HG03139 (cell line): ENCODE results near the gene ZNF133.
"Not testable (repeated sequence)": the region's sequence is repeated elsewhere in the genome, so short reads cannot be mapped to it uniquely, and the experiment has no call there.

ENCODE experiments used
- ATAC-seq: cut with Tn5 transposase; IDR thresholded peaks from one replicate; pipeline ENCODE4 v1.9.1; 2021; ENCODE audit not compliant: unreplicated experiment

ZNF133 gene

DNA sequence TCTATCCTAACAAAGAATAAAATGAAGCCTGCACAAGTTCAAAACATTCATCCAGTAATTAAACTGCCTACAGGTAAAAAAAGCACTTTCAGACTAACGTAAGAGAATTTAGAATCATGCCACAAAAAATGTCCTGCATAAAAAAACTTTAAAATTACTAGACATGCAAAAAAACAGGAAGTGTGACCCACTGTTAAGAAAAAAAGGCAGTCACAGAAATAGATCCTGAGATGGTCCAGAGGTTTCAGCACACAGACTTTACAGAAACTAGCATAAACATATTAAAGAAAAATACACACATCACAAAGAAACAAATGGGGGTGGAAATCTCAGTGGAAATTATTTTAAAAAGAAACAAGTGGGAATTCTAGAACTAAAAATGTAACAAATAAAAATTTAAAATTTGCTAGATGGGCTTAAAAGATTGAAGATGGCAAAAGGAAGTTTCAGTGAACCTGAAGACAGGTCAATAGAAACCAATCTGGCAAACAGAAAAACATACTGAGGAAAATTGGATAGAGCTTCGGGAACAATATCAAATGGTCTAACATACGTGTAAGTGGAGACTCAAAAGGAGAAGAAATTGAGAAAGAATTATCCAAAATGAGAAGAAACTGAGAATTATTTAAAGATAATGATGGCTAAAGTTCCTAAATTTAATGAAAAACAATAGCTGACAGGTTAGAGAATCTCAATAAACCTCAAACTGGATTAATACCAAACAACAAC, 3.4 kb upstream of the ZNF133 start:
- ATAC-seq = no peak

DNA sequence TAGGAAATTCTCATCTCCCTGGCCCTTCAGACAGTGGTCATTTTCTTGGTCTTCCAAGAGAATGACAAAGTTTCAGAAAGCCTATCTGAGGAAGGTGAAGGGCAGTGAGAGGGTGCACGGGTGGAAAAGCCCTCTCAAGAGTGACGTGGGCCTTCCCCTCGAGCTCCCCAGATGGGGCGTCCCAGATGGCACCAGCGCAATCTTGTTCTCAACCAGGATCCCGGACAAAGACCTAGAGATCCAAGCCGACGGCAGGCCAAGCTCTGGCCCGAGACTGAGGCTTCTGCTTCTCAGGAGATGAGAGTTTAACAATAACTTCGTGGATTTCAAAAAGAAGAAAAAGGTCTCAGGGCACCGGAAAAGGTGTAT, 797 bp upstream of the ZNF133 start:
- no peak for ATAC-seq

DNA sequence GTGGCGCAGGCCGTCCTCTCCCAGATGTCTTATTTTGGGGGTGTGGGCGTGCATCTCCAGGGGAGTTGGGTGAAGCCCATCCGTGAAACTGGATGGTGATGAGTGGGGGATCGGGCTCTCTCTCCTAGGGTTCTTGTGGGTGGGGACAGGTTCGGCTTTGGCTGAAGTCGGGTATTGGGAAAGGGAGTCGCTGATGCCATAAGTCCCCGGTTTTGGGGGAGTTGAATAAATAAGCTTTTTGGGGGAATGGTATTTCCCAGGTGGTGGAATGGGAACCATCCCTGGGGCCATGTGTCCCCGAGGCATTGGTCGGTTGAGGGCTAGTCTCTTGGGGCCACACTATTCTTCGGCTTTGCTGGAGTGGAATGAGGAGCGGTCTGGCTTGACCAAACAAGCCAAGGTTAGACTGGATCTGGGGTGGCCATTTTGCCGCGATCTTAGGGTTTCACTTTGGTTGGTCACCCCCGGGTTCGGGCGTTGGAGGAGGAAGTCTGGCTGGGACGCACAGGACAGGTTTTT, 481 bp downstream of the ZNF133 start:
- no peak for ATAC-seq

DNA sequence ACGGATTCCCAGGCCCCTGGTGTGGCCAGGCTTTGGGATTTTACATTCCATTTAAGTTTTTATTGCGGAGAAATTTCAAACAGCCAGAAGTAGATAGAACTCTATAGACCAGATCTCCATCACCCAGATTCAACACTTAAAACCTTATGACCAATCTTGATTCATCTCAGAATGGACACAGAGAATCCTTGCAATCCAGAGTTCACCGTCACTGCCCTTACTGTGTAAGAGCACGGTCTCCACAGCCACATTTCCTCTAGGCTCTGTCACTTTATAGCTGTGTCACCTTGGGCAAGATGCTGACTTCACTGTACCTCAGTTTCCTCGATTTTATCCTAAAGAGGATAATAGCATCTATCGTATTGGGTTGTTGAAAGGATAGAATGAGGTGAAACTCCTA, 979 bp downstream of the ZNF133 start:
- ATAC-seq = no peak

DNA sequence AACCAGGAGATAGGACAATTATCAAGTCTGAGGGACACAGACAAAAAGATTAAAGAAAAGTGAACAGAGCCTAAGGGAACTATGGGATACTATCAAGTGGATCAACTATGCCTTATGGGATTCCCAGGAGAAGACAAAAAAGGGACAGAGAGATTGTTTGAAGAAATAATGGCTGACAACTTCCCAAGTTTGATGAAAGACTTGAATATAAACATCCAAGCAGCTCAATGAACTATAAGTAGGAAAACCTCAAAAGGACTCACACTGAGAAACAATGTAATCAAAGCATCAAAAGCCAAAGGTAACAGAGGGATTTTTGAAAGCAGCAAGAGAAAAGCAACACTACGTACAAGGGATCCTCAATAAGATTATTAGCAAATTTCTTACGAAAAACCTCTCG, 11.0 kb downstream of the ZNF133 start:
- no peak for ATAC-seq

DNA sequence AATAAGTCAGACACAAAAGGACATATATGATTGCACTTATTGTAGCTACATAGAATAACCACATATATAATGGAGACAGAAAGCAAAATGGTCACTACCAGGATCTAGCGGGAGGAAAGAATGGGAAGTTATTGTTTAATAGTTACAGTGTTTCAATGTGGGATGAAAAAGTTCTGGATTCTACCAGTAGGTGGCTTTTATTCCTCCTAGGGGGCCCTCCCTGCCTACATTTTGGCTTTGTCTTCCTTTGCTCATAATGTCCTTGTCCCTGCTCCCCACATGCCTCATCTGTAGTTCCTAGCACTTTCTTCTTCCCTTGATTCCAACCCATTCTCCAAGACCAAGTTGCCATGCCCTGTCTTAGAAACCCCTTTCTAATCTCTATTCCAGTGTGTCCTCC, 16.3 kb downstream of the ZNF133 start:
- ATAC-seq = no peak

DNA sequence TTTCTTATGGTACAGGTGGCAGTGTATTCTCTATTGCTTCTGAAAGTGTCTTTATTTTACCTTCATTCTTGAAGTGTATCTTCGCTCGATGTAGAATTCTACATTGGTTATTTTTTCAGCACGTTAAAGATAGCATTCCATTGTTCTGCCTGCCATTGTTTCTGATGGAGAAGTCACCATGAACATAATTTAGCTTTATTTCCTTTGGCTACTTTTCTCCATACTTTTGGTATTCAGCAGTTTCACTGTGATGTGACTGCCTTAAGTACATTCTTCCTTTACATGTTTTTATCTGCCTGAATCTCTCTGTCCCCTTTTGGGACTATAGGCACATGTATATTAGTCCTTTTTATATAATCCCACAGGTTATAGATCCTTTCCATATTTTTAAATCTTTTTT, 19.0 kb downstream of the ZNF133 start:
- ATAC-seq = no peak

DNA sequence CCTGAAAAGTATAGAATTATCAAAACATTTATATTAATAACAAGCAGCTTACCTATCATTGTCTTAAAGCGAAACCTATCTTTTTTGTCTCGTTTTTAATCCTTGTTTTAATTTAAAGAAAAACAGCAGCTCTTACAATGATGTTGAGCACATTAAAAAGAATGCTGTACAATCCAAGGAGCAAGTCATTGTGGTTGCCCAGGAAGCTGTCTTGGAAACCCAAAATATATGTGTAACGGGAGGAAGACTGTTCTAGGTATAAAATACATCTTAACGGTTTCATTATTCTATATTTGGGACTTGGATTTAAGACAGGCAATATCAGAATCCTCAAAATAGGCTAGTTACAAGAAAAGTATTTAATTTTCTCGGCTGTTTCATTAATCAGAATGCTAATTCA, 21.7 kb downstream of the ZNF133 start:
- ATAC-seq = no peak

DNA sequence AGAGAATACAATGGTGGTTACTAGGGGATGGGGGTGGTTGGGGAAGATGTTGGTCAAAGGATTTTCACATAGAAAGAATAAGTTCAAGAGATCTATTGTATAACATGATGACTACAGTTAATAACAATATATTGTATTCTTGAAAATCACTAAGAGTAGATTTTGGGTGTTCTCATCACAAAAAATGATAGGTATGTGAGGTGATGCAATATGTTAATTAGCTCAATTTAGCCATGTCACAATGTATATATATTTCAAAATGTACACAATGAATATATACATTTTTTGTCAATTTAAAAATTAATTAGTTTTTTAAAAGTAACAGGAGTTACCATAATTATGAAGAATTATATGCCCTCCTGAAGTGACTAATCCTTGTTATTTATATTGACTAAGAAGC, 22.3 kb downstream of the ZNF133 start:
- no peak for ATAC-seq

DNA sequence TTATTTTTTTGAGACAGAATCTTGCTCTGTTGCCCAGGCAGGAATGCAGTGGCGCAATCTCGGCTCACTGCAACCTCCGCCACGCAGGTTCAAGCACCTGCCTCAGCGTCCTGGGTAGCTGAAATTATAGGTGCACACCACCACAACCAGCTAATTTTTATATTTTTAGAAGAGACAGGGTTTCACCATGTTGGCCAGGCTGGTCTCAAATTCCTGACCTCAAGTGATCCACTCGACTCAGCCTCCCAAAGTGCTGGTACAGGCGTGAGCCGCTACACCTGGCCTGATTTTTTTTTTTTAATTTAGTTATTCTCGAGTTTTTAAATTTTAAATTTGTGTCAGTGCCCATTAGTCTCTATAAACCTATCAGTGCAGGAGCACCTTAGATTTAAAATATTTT, 24.4 kb downstream of the ZNF133 start:
- ATAC-seq = no peak

DNA sequence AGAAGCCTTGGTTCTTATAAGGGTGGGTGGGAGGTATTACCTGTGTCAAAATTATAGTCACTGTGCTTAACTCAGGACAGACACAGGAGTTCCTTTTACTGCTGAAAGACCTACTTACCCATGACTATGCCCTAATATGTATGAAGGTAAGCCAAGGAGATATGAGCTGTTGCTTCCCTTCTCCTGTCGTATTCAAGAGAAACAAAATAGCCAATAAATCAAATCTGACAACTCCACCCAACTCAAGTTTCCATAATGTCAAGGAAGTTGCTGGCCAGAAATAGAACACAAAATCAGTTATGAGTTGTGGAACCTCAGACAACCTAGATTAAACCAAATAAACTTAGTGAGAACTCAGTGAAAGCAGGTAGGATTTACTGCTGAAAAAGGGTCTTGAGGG, 25.1 kb downstream of the ZNF133 start:
- ATAC-seq = no peak

DNA sequence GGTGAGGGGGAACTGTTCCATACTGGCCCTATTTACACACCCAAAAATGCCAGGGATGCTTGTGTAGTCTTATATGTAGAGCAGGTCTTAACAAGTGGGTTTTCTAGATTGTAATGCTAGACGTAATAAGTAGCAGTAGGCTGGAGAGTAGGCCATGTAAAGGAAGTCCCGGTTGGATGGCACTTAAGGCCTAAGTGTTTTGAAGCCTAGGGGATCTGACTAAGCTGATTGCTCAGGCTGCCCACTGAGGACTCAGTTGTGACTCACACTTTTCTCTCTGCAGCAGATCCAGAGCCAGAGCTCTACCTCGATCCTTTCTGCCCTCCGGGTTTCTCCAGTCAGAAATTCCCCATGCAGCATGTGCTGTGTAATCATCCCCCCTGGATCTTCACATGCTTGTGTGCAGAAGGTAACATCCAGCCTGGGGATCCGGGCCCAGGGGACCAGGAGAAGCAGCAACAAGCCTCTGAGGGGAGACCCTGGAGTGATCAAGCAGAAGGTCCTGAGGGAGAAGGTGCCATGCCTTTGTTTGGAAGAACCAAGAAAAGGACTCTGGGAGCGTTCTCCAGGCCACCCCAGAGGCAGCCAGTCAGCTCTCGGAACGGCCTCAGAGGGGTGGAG, 26.6 kb downstream of the ZNF133 start:
- ATAC-seq = no peak

DNA sequence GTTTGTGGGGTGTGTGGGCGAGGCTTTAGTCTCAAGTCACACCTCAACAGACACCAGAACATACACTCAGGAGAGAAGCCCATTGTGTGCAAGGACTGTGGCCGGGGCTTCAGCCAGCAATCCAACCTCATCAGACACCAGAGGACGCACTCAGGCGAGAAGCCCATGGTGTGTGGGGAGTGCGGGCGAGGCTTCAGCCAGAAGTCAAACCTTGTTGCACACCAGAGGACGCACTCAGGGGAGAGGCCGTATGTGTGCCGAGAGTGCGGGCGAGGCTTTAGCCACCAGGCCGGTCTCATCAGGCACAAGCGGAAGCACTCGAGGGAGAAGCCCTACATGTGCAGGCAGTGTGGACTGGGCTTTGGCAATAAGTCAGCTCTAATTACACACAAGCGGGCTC, 27.8 kb downstream of the ZNF133 start:
- no peak for ATAC-seq

DNA sequence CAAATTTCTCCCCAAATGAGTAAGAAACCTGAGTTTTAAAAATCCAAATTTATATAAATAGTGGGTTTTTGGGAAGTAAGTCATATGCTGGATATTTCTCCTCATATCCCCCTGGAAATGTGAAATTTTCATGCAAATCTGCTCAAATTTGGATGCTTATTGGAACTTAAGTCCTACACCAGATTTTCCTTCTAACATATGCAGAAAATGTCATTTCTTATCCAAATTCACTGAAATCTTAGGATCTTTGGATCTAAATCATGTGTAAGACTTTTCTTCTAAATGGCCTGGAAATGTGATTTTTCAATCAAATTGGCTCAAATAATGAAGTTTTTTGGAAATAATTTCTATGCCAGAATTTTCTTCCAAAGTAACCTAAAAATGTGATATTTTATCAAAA, 33.0 kb downstream of the ZNF133 start:
- no peak for ATAC-seq

DNA sequence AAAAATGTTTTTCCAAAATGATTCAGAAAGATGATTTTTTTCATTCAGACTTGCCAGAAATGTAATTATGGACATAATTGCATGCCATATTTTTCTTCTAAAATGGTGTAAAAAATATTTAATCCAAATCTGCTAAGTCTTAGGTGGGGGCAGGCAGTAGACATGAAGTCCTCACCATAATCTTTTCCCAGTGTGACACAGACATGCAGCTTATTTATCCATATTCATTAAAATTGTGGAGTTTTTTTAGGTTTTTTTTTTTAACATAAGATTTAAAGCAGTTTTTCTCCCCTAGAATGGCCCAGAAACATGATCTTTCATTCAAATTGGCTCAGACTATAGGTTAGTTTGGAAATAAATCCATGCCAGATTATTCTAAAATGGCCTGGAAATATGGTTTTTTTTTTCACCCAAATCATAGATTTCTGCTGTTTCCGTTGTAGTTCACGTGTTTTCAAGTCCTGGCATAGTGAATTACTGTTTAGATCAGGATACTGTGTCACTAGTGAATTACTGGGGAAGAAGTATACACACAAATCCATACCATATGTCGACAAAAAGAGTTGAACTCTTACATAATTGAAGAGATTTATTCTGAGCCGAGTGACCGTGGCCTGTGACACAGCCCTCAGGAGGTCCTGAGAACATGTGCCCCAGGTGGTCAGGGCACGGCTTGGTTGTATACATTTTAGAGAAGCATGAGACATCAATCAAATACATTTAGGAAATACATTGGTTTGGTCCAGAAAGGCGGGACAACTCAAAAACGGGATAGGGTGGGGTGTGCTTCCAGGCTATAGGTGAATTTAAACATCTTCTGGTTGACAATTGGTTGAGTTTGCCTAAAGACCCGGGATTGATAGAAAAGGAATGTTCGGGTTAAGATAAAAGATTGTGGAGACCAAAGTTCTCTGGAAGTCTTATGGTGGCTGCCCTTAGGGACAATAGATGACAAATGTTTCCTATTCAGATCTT, 33.9 kb downstream of the ZNF133 start:
- ATAC-seq = no peak

DNA sequence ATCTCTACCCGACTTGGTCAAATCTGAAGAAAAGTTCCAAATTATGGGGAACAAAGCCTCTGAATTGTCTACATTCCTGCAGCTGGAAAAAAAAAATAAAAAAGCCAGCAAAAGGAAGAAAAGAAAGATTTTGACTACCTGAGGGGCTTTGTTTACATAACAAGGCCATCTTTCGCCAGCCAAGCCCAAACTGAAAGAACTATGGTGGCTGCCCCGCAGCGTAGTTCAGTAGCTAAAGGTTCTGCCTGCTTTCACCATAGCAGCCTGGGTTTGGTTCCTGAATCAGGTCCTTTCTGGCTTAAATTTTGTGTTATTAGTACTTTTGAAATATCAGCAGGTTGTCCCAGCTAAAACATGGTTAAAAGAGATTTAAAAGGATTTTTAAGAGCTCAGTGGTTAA, 35.4 kb downstream of the ZNF133 start:
- ATAC-seq = no peak

DNA sequence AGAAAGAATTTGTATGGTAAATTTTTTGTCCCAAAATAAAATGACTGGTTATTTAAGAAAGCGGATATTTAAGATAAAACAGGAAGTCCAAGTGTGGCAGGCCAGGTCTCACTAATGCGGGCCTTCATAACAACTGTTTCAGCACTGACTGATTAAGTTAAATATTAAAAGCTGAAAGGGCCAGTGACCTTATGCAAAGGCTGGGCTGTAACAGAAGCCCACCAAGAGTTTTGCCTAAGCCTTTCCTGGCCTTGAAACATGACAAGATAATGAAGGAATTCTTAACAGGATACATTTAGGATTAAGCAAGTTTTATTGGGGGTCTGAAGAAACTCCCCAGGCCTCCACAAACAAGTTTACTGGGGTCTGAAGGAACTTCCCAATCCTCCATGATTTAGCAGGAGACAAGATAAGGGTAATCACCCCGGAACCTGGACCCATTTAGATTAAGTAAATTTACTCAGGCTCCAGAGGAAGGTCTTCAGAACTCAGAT, 36.3 kb downstream of the ZNF133 start:
- ATAC-seq = no peak

DNA sequence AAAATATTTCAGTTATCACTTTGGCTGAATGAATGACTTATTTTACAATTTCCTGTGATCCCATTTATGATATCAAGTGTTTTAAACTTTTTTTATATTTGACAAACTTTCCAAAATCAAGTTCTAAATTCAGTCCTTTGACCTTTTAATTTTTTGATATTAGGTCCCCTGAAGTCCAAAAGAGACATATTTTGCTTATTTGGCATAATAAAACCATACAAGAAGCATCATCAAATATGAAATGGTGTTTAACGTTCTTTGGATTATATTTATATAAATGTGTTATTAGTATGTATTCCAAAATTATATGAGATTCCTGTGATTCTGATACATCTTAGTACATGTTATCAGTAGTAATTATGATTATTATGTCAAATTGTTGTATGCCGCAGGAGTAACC, 38.7 kb downstream of the ZNF133 start:
- ATAC-seq = no peak

DNA sequence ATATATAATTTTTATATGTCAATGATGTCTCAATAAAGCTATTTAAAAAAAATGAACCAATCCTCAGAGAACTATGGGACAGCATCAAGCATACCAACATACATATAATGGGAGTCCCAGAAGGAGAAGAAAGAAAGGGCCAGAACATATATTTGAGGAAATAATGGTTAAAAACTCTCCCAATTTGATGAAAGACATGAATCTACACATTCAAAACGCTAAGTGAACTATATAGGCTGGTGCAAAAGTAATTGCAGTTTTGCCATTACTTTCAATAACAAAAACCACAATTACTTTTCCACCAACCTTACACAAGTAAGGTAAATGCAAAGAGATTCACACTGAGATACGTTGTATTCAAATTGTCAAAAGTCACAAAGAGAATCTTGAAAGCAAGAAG, 43.4 kb downstream of the ZNF133 start:
- no peak for ATAC-seq

DNA sequence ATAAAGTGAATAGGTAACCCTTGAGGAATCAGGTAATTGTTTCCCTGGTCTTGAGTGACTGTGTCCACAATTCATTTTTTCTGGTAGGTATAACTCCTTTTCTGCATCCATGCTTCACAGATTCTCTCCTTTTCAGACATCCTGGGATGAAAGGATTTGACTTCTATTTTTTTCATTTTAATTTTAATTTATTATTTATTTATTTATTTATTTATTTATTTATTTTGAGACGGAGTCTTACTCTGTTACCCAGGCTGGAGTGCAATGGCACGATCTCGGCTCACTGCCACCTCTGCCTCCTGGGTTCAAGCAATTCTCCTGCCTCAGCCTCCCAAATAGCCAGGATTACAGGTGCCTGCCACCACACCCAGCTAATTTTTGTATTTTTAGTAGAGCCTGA, 61.4 kb downstream of the ZNF133 start:
- ATAC-seq = not testable (repeated sequence)

DNA sequence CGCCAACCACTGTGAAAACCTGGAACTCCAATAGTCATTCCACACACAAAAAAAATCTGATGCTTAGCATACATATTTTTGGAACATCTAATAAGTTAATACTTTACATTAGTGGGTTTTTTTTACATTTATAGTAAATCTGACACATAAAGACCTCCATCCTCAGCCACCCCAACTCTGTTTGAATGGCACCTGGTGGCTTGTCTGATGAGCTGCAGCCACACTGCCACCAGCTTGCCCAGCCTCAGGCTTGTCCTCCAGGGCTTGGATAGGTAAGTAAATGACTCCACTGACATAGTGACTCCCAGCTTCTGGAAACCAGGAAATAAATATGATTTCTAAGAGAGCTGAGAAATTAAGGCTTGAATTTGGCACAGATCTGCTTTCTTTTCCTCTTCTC, 71.5 kb downstream of the ZNF133 start:
- ATAC-seq = no peak

DNA sequence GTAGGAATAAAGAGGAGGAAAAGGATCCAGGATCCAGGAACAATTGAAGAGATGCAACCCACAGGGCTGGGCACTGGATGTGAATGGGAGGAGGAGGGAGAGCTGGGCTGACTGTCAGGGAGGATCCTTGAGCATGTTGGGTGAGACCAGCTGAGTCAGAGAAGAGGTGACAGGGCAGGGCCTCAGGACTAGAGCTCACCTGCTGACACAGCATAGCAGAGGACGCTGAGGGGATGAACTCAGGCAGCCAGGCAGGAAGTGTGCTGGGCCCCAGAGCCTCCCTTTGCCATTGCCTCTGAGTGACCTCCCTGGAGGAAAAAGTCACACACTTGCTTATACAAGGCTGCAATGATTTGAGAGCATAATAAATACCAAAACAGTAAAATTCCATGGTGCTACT, 72.3 kb downstream of the ZNF133 start:
- no peak for ATAC-seq
